ENCODE data around the gene CNTN1. TPM values are rescaled to one million over a fixed set of nuclear protein-coding genes. Genes with fewer than 3 reads are reported as not detected.

Gene CNTN1
- polyA plus RNA-seq, 1 of the 3 experiments (the other 2 are of a cell fraction) = 0.13 TPM

GRCh38 chr12:41014643-41015020, 322.4 kb downstream of the CNTN1 start:
- H3K4me2 ChIP-seq = no peak overlapping the region
- 10% methylated on average over 1 of the region's 1 CpG for WGBS (ENCODE audit: low lambda C conversion rate)
- DNase-seq = no peak

More at GRCh38 chr12:41014643-41015020, 322.4 kb downstream of the CNTN1 start:
- H3K4me1 ChIP-seq (ENCODE audit: control insufficient read depth in 1 of 2, insufficient read depth in 2 of 2, low read depth in 1 of 2, low read length in 1 of 2) = peaks cover 0 to 9% of the 10 kb centered on the region in 2 experiments; a peak in 2 of 4 replicates
- no peak overlapping the region for H3K27ac ChIP-seq (ENCODE audit: low read depth in 2 of 2, low read length in 1 of 2)
- H3K9me3 ChIP-seq = peaks cover 8% of the 10 kb centered on the region; the same call in 1 of the 2 replicates
- ChIA-PET POLR2A (no interaction called here), CTCF (interaction anchor here (0.9 kb wide), 1 partner anchor 12 kb away, joined by 3 read pairs; no protein-coding TSS in a partner anchor)
- H3F3A ChIP-seq (replicated peaks; ENCODE audit: insufficient read depth) = peaks cover 6% of the 10 kb centered on the region
- no peak overlapping the region for H2AFZ ChIP-seq (ENCODE audit: low read depth)
- no peaks in the 10 kb centered on the region for H4K20me1 ChIP-seq (ENCODE audit: insufficient read depth)
- TF ChIP-seq FOXJ3 (CRISPR knock-in tag; IDR thresholded peaks at IDR 0.05) = no peak
- no peak for TF ChIP-seq YY1 (IDR thresholded peaks at IDR 0.05; ENCODE audit: low read depth)
- TF ChIP-seq GABPA (IDR thresholded peaks at IDR 0.05; ENCODE audit: low read depth) = no peak
- no peak for TF ChIP-seq TAF1 (IDR thresholded peaks at IDR 0.05; ENCODE audit: borderline replicate concordance, low read depth, low read length)
- no peak for TF ChIP-seq SMC3 (IDR thresholded peaks at IDR 0.05; ENCODE audit: low read depth, low read length)
- no peak for TF ChIP-seq MAX (IDR thresholded peaks at IDR 0.05; ENCODE audit: low read depth)
- TF ChIP-seq USF2 (IDR thresholded peaks at IDR 0.05; ENCODE audit: borderline replicate concordance, low read depth, low read length) = no peak
- no peak for TF ChIP-seq REST (IDR thresholded peaks at IDR 0.05; ENCODE audit: low read depth, low read length)
- TF ChIP-seq CTCF (IDR thresholded peaks at IDR 0.05) = no peak
- TF ChIP-seq PBX3 (IDR thresholded peaks at IDR 0.05) = no peak
- H3K9me2 ChIP-seq = no peaks in the 10 kb centered on the region
- H3K4me3 ChIP-seq (ENCODE audit: low read depth in 2 of 2, low read length in 1 of 2) = no peak overlapping the region
- no peaks in the 10 kb centered on the region for H3K27me3 ChIP-seq (ENCODE audit: insufficient read depth)
- no peaks in the 10 kb centered on the region for H3K79me2 ChIP-seq (ENCODE audit: insufficient read depth)
- no peaks in the 10 kb centered on the region for H3K36me3 ChIP-seq (replicated peaks in 1 of 2; ENCODE audit: control insufficient read depth in 1 of 2, insufficient read depth in 2 of 2, low read length in 1 of 2)
- H3K9ac ChIP-seq = no peak overlapping the region
